Body of pancreas (tissue), 4 donors: ENCODE results near the gene MERTK.
"Not testable (repeated sequence)": the region's sequence is repeated elsewhere in the genome, so short reads cannot be mapped to it uniquely, and the experiment has no call there.

ENCODE experiments used
- POLR2A ChIP-seq, 3 donors: fragments of 450-650 bp; IDR thresholded peaks; one replicate each; pipeline ENCODE4 v1.6.1; 2016; ENCODE audit warnings: antibody characterized with exemption in 3 of 3, mild to moderate bottlenecking in 2 of 3
- TF ChIP-seq, protein P1 (sequence below), 7 experiments: fragments of 450-650 bp in 4 of 7; fragments of 200-600 bp in 3 of 7; sonication (generic) in 3 of 7; IDR thresholded peaks; one replicate each; pipeline ENCODE4 v1.5.1; 2016 to 2019; ENCODE audit warnings: antibody characterized with exemption in 7 of 7

DNA sequence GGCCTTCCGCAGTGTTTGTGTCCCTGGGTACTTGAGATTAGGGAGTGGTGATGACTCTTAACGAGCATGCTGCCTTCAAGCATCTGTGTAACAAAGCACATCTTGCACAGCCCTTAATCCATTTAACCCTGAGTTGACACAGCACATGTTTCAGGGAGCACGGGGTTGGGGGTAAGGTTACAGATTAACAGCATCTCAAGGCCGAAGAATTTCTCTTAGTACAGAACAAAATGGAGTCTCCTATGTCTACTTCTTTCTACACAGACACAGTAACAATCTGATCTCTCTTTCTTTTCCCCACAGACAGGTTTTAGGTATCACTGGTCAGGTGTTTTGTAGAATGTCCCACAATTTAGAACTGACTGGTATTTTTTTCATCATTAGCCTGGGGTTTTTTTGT is 65.1 kb downstream of the MERTK start:
- TF ChIP-seq, protein P1, sequence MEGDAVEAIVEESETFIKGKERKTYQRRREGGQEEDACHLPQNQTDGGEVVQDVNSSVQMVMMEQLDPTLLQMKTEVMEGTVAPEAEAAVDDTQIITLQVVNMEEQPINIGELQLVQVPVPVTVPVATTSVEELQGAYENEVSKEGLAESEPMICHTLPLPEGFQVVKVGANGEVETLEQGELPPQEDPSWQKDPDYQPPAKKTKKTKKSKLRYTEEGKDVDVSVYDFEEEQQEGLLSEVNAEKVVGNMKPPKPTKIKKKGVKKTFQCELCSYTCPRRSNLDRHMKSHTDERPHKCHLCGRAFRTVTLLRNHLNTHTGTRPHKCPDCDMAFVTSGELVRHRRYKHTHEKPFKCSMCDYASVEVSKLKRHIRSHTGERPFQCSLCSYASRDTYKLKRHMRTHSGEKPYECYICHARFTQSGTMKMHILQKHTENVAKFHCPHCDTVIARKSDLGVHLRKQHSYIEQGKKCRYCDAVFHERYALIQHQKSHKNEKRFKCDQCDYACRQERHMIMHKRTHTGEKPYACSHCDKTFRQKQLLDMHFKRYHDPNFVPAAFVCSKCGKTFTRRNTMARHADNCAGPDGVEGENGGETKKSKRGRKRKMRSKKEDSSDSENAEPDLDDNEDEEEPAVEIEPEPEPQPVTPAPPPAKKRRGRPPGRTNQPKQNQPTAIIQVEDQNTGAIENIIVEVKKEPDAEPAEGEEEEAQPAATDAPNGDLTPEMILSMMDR (IDR thresholded peaks at IDR 0.05), result not testable (repeated sequence)
- not testable (repeated sequence) for TF ChIP-seq POLR2A (IDR thresholded peaks at IDR 0.05)
